Amygdala (tissue), 56 donors: ENCODE data around the gene KLF13.

ENCODE experiments used
- DNase-seq, 56 donors: peaks; one replicate each; lab custom pipeline; 2025; lab: John Stamatoyannopoulos, UW

The KLF13 gene

GRCh38 chr15:31298707-31299172, 27.9 kb upstream of the KLF13 start:
- DNase-seq: no peak

GRCh38 chr15:31300208-31300661, 26.4 kb upstream of the KLF13 start:
- peak in 55 of 56 donors; percentile 34 to 95 (median 84) for DNase-seq

- peak in 1 of 56 donors; percentile 29 for DNase-seq
Measured at GRCh38 chr15:31300981-31301672, 25.5 kb upstream of the KLF13 start.

GRCh38 chr15:31301673-31301990, 25.0 kb upstream of the KLF13 start:
- DNase-seq: no peak

- DNase-seq: no peak
Measured at GRCh38 chr15:31302029-31302657, 24.5 kb upstream of the KLF13 start.

DNA sequence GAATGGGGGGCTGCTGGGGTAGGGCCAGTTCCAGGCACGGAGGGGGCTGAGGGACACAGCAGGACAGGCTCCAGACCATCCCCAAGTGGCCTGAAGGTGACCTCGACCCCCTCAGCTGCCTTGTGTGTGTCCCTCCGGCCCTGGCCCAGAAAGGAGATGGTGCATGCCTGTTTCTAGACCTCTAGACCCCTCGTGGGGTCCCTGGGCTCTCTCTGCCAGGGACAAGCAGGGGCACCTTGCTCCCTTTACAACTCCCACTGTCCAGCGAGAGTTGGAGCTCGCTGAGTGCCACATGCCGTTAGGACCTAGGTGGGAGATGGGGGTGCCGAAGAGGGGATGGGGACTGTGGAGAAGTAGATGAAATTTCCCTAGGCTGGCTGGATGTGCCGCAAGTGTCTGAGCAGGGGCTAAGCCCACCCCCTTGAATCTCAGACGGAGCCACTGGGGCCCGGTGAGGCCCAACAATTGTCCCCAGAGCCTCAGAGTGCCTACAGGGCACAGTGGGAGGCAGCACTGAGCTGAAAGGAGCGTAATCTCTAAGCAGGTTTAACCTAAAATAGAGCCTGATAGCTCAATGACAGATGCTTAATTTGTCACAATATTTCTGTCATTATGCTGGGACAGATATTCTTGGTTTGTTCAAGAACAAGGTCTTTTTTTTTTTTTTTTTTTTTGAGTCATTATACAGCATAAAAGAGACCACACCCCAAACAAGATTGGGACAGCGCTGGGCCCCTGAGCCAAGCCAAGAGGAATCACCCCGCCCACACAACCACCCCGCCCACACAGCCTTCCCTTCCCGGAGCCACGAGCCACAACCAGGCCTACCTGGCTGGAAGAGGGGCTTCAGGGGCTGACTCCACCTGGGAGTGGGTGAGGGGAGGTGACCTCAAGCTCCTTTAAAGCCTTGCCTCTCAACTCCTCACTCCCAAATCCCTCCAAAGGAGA, 23.6 kb upstream of the KLF13 start:
- DNase-seq: no peak

- no peak for DNase-seq
Measured at GRCh38 chr15:31303726-31304648, 22.6 kb upstream of the KLF13 start.

DNA sequence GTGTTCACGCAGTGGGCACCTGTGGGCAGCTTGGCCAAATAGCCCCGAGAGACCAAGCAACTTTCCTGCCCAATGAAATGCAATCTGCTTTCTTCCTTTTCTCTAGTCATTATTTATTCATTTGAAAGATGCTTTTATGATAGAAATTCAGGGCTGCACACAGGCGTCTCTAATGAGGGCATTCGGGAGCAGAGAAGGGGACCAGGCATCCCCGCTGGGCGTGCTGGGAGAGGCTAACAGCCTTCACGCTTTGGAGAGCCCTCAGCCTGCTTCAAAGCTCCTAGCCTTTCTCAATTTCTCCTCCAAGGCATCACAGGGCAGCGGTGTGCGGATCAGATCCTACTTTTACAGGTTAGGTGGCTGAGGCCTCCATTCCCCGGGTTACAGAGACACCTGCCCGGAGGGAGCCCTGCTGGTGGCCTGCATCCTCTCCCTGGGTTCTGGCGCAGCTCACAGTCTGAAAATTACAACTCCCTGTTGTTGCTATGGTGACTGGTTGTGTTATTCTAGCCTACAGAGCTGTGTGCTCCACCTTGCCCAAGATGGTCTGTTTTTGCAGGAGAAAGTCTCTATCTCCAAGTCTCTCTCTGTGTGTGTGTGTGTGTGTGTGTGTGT, 21.8 kb upstream of the KLF13 start:
- peak in 3 of 56 donors; percentile 32 to 44 (median 39) for DNase-seq

DNA sequence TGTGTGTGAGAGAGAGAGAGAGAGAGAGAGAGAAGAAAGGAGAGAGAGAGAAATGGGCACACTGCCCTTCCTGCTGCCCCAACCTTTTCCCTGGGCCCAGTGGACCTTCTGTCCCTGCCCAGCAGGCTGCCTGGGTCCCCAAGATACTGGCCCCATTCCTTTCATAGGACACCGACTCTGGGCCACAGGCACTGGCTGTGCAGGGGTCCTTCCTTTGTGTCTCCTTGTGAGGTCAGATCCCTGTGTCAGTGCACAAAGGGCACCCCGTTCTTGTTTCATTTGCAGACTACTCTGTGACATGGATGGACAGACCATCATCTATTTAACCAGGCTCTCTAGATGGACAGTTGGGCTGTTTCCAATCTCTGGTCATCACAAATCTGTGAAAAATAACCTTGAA, 21.3 kb upstream of the KLF13 start:
- DNase-seq: no peak

GRCh38 chr15:31305796-31306425, 20.7 kb upstream of the KLF13 start:
- DNase-seq: no peak

- DNase-seq: peak in 53 of 56 donors; percentile 43 to 98 (median 88)
Measured at GRCh38 chr15:31306426-31307269, 20.0 kb upstream of the KLF13 start.

- DNase-seq: no peak
Measured at GRCh38 chr15:31307270-31308184, 19.1 kb upstream of the KLF13 start.

GRCh38 chr15:31308185-31308639, 18.4 kb upstream of the KLF13 start:
- no peak for DNase-seq

GRCh38 chr15:31309893-31310606, 16.6 kb upstream of the KLF13 start:
- no peak for DNase-seq

GRCh38 chr15:31311735-31312619, 14.7 kb upstream of the KLF13 start:
- DNase-seq: no peak
